Activated CD8-positive, alpha-beta memory T cell treated with anti-CD3 and anti-CD28 coated beads for 48 hours (primary cell): ENCODE results near the gene OPN4.
"Not testable (repeated sequence)": the region's sequence is repeated elsewhere in the genome, so short reads cannot be mapped to it uniquely, and the experiment has no call there.

ENCODE experiments used
- DNase-seq, 3 experiments: peaks; one replicate each; pipeline ENCODE4 v3.0.0-alpha.2; 2020; ENCODE audit warnings: low read depth in 2 of 3, low spot score in 2 of 3

OPN4 gene, protein sequence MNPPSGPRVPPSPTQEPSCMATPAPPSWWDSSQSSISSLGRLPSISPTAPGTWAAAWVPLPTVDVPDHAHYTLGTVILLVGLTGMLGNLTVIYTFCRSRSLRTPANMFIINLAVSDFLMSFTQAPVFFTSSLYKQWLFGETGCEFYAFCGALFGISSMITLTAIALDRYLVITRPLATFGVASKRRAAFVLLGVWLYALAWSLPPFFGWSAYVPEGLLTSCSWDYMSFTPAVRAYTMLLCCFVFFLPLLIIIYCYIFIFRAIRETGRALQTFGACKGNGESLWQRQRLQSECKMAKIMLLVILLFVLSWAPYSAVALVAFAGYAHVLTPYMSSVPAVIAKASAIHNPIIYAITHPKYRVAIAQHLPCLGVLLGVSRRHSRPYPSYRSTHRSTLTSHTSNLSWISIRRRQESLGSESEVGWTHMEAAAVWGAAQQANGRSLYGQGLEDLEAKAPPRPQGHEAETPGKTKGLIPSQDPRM

DNA sequence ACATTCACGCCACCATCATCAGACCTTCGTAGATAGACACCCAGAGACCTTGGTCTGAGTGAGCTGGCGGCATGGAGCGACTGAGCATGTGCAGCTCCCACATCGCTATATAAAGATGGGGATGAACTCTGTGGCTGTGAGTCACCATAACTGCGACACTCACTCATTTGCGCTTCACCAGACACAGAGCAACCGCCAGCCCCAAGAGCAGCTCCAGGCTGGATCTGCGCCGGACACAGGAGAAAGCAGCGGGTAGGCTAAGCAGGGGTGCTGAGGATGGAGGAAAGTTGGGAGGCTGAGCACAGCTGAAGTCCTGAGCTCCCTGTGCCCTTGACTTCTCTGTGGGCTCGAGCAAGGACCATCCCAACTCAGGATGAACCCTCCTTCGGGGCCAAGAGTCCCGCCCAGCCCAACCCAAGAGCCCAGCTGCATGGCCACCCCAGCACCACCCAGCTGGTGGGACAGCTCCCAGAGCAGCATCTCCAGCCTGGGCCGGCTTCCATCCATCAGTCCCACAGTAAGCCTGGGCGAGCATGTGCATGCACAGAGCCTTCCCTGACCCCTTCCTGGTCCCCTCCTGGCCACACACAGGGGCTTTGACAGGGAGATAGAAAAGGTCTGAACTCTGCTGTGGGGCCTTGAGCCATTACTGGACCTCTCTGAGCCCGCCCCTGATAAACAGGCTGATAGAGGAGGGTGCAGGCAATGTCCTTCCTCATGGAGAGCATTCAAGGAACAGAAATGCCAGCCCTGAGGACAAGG lies at the start of gene OPN4:
TSS of gene OPN4 (plus strand) at position 137 of the 762 bp plus-strand sequence. CDS start at position 374, 237 bp downstream.
- no peak for DNase-seq

DNA sequence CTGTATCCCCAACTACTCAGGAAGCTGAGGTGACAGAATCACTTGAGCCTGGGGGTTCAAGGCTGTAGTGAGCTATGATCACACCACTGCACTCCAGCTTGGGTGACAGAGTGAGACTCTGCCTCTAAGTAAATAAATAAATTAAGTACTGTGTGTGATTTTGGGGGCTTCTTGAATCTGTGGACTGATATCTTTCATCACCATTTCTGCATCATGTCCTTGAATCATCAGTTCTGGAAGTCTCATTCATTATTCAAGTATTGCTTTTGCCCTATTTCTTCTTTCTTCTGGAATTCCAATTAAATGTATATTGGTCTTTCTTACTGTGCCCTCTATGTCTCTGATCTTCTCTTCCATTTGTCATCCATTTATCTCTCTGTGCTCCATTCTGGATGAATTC lies 46.7 kb upstream of the OPN4 start:
- no peak for DNase-seq

DNA sequence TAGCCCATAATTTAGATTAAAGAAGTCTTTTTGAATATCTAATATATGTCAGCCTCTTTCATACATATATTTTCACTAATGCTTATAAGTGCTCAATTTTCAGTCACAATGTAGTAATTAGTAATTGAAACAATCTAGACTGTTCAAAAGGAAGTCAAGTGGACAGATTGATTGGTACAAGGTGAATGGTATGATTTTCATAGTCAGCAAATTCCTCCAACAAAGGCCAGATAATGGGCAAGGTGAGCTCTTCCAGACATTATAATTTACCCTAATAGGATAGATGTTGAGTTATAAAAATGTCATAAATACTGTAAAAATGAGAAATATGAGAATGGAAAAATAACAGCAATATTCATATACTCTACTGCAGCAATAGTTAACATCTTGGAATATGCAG lies 44.4 kb upstream of the OPN4 start:
- DNase-seq, result no peak

DNA sequence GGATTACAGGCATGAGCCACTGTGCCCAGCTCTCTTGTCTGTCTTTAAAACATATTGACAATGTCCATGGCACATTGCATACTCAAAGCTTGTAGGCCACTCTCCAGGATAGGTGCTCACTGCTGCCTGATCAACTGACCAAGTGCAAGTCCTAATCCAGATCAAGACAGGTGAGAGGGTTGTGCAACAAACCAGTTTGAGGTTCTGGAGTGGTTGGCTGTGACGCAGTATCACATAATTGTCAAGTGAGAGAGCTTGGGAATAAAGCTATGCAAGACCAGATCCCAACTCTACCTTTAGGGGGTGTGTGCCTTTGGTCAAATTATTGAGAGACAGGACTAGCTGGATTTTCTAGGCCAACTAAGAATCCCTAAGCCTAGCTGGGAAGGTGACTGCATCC lies 43.0 kb upstream of the OPN4 start:
- no peak for DNase-seq

DNA sequence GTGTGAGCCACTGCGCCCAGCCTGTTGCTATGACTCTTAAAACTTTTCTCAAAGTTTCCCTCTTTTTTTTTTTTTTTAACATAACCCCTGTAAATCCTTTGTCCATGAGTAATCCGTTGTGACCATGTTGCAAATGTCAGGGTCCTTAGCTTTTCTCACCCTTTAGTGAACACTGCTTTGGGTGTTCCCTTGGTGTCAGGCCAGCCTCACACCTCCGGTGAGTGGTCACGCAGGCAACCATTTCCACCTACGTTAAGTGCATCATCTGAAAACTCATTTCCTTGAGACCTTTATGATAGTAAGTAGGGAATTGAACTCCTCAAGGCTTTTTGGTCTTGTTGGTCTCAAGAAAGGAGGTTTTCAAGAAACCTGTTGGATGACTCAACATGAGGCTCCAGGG lies 41.3 kb upstream of the OPN4 start:
- DNase-seq, result no peak

DNA sequence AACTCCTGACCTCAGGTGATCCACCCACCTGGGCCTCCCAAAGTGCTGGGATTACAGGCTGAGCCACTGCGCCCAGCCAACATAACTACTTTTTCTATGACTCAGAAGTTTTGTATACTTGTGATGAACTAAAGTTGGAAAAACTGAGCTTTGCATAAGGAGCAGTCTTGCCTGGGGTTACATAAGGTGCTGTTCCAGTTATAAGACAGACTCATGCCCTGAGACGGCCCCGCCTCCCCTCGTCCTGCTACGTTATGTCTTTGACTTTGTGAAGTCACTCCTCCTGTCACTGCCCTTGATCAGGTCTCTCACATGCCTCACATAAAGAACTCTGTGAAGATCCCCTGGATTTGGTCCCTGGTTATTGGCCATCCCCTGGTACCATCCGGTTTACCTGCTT lies 40.4 kb upstream of the OPN4 start:
- DNase-seq, result no peak

DNA sequence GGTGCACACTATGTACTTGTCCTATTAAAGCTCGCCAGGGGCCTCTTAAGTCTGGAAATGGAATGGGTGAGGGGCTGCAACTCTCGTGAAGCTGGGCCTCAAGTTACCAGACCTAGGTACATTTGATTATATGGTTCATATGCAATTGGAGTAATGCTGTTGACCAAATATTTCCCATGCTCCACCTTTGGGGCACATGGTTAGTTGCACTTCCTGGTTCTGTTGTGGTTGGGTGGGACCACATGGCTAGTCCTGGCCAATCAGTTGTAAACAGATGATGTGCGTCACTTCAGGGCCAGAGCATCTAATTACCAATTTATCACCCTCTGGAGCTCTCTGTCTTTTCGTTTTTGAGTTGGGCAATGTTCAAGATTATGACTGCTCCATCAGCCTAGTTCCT lies 39.5 kb upstream of the OPN4 start:
- no peak for DNase-seq

DNA sequence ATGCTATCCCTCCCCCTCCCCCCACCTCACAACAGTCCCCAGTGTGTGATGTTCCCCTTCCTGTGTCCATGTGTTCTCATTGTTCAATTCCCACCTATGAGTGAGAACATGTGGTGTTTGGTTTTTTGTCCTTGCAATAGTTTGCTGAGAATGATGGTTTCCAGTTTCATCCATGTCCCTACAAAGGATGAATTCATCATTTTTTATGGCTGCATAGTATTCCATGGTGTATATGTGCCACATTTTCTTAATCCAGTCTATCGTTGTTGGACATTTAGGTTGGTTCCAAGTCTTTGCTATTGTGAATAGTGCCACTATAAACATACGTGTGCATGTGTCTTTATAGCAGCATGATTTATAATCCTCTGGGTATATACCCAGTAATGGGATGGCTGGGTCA lies 37.1 kb upstream of the OPN4 start:
- DNase-seq, result not testable (repeated sequence)

DNA sequence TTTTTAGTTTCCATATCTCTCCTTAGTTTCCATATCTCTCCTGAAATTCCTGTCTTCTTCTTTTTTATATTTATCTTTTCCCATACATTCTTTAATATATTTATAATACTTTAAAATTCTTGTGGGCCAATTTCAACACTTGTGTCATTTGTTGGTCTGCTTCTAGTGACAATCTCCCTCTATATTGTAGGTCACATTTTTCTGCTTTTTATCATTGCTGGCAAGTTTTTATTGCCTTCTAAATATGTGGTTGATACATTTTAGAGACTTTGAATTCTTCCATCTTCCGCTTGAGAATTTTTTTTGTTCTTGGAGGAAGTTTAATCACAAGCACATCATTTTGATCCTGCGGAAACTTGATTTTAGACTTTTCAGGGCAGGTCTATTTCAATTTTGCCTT lies 26.0 kb upstream of the OPN4 start:
- DNase-seq, result no peak

DNA sequence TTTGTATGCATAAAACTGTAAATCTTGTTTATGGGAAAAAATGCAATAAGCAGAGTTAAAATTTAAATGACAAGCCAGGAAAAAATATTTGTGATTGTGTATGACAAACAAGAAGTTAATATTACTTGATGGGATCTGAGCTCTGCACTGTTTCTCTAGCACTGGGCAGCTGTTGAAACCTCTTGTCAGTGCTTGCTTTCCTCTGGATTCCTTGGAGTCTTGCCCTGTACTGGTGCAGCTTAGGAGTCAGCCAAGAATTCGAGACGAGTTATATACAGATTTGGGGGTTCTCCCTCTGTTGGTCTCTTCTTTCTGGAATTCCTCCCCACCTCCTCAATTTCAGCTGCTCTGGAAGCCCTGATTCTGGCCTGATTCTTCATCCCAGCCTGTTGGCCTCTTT lies 24.3 kb upstream of the OPN4 start:
- no peak for DNase-seq

DNA sequence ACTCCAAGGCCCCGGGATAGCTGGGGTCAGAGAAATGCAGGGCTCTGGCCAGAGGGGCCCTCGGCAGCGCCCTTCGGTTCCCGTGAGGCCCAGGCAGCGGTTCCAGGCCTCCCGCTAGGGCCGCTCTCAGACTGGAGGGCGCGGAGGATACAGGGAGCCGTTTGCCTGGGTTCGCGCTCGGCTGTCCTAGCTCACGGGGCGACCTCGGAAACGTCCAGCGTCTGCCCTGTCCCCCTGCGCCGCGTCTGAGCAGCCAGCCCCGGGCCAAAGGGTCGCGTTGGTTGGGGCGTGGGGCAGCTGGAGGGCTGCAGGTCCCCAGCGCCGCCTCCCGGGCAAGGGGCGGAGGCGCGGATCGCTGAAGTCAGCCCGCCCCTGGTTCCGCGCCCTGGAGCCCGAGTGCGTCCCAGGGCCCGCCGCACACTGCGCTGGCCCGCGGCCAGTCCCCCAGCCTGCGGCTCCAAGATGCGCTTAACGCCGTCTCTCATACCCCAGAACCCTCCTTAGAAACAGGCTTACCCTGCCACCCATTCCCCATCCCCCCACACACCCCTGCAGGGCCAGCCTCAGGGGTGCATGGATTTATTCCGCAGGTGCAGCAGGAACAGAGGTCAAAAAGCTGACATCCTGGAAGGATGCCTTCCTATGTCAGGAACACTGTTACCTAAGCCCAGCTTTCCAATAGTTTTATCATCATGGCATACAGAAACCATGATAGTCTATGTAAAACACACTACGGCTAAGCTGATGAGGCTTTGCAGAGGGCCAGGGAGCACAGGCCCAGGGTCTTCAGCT lies 22.1 kb upstream of the OPN4 start:
- no peak for DNase-seq

DNA sequence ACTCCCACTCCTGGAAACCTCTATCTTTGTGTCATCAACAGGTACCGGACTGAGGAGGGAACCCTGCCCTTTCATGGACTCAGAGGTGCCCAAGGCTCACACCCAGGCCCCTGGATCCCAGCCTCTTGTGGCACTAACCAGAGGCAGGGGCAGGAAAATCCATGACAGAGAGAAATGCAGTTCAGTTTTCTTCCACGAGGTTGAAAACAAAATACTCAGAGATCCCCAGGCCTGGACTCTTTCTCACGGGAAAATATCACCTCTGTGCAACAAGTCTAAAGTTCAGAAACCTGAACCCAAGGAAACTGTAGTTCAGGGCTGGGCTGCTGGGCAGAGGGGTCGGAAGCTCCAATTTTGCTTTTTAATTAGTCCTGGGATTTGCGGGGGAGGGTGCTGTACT lies 21.4 kb upstream of the OPN4 start:
- DNase-seq, result no peak

DNA sequence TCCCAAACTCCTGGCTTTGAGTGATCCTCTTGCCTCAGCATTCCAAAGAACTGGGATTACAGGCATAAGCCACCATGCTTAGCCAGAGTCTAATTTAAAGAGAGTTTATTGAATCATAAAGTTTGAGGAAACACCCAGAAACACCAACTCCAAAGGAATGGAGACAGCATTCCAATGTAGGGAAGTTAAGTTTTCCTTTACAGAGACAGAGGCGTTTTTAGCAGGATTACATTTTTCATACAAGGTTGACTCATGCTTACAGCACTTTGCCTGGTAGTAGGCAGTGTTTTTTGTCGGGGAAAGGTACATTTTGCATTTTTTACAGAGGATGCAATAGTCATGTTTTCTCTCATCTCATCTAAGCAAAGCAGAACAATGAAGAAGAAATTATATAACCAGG lies 18.9 kb upstream of the OPN4 start:
- no peak for DNase-seq

DNA sequence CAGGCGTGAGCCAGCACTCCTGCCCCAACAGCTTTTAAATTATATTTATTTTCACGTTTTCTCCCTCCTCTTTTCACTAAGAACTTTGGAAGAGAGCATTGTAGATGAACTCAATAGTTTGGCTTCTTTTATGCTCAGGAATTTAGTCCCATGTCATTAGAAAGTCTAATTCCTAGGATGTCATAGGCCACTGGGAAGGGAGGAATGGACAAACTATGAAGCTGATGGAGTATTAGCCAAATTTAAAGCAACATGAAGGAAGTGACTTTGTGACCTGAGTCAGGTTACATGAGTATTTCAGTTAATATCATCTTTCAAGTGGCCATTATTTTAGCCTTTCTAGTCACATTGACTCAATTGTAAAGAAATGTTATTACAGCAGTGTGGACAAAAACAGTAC lies 18.0 kb upstream of the OPN4 start:
- DNase-seq, result no peak

DNA sequence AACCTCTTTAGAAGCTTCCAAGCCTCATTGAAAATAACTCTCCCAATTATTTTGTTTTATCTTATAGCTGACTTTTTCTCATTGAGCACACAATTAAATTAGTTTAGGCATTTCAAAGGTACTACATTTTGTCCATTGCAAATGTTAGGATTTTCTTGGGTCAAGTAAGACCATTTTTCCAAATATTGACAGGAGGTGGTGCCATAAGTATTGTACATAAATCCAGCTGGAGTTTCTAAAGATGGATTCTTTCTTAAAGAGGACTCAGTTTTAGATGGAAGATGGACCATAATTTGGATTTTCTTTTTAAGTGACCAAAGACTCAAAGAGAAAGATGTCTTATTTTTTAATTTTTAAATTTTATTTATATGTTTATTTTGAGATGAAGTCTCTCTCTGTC lies 12.3 kb upstream of the OPN4 start:
- DNase-seq, result no peak

DNA sequence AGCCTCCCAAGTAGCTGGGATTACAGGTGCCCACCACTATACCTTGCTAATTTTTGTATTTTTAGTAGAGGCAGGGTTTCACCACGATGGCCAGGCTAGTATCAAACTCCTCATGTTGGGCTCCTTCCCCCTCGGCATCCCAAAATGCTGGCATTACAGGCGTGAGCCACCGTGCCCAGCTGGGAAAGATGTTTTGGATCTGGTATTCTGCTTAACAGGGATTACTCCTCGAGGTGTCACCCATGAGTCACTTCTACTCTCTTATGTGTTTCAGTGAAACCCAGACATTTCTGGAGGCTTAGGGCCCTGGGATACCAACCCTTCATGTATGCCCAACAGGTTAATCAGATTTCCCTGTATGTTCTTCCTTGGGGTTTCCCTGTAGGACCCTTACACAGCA lies 11.8 kb upstream of the OPN4 start:
- no peak for DNase-seq

DNA sequence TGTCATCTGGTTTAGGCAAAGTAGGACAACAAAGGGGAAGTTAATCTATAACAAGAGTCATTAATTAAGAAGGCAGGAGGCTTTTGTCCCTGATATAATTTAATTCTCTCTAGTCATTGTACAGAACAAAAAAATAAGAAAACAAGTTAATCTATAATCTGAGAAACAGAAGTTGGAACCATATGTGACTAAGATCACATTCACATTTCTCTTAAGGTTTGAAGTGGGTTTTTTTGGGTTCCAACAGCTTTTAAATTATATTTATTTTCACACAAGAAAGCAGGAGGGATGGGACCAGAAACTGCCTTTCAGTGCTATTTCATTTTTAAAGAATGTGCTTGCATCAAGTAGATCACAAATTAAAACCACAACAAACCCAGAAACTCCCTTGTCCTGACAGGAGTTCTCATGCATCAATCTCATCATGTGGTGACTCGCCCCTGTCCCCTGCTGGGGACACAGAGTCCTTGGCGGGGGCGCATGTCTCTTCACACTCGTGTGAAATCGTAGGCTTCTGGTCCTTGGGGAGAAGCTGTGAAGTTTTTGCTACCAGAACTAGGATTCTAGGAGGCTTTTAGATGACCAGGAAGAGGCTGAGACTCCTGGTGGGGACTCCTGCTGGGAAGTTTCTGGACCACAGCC lies 10.1 kb upstream of the OPN4 start:
- no peak for DNase-seq

DNA sequence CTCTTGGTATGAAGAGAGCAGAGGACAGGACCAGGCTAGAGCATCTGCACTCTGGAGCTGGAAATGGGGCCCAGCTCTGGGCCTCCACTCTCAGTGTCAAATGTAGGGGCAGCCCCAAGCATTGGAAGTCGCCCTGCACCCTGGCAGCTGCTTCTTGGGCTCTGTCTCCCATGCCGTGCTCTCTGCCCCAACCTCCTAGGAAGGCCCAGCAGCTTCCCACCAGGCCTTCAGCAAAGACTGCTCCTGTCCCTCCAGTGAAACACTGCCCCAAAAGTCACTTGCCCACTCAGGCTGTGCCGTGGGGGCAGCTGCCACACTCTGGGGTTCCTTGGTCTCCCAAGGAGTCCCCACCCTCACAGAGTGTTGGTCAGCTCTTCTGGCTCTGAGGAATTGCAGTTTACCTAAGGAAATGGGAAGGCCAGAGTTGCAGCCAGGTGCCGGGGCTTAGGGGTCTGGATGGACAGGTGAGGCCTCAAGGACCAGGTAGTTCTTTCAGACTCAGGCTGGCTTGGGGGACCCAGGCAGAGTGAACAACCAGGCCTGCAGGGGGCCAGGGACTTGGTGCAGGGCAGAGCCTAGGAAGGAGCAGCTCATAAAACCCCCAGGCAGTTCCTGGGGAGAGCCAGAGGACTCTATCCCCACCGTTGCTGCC lies 9.4 kb upstream of the OPN4 start:
- DNase-seq, result no peak

DNA sequence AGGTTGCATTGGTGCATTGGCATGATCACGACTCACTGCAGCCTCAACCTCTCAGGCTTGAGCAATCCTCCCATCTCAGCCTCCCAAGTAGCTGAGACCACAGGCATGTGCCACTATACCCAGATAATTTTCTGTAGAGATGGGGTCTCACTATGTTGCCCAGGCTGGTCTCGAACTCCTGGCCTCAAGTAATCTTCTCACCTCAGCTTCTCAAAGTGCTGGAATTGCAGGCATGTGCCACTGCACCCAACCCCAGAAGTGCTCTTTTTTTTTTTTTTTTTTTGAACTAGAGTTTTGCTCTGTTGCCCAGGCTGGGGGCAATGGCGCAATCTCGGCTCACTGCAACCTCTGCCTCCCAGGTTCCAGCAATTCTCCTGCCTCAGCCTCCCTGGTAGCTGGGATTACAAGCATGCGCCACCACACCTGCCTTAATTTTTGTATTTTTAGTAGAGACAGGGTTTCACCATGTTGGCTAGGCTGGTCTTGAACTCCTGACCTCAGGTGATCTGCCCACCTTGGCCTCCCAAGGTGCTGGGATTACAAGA lies 8.7 kb upstream of the OPN4 start:
- DNase-seq, result not testable (repeated sequence)

DNA sequence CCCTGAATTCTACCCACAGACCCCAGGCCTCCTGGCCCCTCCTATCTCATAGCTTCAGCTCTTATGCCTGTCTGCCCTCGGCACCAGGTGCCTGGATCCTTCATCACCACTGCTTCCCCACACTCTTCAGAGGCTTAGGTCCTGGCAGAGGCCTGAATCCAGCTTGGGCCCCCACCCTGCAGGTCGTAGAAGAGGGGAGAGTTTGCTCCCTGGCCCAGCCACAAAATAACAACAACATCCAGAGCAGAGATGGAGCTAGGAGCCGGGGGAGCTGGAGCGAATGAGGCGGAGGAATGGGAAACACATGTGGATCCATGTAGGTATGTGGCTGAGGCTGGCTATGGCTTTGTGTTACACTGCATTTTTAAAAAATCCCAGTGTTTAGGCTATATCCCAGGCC lies 7.8 kb upstream of the OPN4 start:
- DNase-seq, result no peak
